ENCODE measurements around the gene IRAK3. TPM values are rescaled to one million over a fixed set of nuclear protein-coding genes. Genes with fewer than 3 reads are reported as not detected.

Gene IRAK3
- total and polyA plus RNA-seq, 2 experiments from 2014 or later: 1.2 to 8.6 TPM

DNA sequence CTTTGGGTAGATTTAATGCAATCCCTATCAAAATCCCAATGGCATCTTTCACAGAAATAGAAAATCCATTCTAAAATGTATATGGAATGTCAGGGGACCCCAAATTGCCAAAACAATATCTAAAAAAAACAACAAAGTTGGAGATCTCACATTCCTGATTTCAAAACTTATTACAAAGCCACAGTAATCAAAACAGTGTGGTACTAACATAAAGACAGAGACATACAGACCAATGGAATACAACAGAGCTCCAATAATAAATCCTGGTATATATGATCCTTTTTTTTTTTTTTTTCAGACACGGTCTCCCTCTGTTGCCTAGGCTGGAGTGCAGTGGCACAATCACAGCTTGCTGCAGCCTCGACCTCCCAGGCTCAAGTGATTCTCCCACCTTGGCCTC is 23.9 kb upstream of the IRAK3 start:
- H4K20me1 ChIP-seq (ENCODE audit: insufficient read depth, poor library complexity, severe bottlenecking): peaks cover 5% of the 10 kb centered on the region
- H3K27ac ChIP-seq: no peak overlapping the region
- no peaks in the 10 kb centered on the region for H3K36me3 ChIP-seq (replicated peaks; ENCODE audit: insufficient read depth, low read depth)
- no peak overlapping the region for H3K4me2 ChIP-seq
- H2AFZ ChIP-seq: no peak overlapping the region
- H3K4me3 ChIP-seq: no peak overlapping the region
- H3K9me3 ChIP-seq (ENCODE audit: low read depth): peaks cover 7% of the 10 kb centered on the region
- peaks cover 13% of the 10 kb centered on the region for H3K4me1 ChIP-seq (ENCODE audit: insufficient read depth)
- no peak for TF ChIP-seq EZH2 (IDR thresholded peaks at IDR 0.05; ENCODE audit: borderline replicate concordance)
- no peak for TF ChIP-seq EZH2phosphoT487 (IDR thresholded peaks at IDR 0.05; ENCODE audit: low read depth, severe bottlenecking, unreplicated experiment)
- TF ChIP-seq, protein P1, sequence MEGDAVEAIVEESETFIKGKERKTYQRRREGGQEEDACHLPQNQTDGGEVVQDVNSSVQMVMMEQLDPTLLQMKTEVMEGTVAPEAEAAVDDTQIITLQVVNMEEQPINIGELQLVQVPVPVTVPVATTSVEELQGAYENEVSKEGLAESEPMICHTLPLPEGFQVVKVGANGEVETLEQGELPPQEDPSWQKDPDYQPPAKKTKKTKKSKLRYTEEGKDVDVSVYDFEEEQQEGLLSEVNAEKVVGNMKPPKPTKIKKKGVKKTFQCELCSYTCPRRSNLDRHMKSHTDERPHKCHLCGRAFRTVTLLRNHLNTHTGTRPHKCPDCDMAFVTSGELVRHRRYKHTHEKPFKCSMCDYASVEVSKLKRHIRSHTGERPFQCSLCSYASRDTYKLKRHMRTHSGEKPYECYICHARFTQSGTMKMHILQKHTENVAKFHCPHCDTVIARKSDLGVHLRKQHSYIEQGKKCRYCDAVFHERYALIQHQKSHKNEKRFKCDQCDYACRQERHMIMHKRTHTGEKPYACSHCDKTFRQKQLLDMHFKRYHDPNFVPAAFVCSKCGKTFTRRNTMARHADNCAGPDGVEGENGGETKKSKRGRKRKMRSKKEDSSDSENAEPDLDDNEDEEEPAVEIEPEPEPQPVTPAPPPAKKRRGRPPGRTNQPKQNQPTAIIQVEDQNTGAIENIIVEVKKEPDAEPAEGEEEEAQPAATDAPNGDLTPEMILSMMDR (IDR thresholded peaks at IDR 0.05; ENCODE audit: poor library complexity): no peak
- no peak for DNase-seq (ENCODE audit: low spot score)
- no peaks in the 10 kb centered on the region for H3K27me3 ChIP-seq
- H3K79me2 ChIP-seq: peaks cover 86% of the 10 kb centered on the region
- no peaks in the 10 kb centered on the region for H3K9me2 ChIP-seq (replicated peaks; ENCODE audit: insufficient read depth)
- WGBS (ENCODE audit: low lambda C conversion rate, missing lambda C conversion rate): 94% methylated on average over 2 of the region's 2 CpGs

DNA sequence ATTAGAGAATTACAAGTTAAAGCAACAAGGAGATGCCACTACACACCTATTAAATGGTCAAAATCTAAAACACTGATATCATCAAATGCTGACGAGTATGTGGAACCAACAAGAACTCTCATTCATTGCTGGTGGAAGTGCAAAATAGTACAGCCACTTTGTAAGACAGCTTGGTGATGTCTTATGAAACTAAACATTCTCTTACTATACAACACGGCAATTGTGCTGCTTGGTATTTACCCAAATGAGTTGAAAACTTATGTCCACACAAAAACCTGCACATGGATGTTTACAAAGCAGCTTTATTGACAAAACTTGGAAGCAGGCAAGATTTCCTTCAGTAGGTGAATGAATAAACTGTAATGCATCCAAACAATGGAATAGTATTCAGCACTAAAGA is 22.5 kb upstream of the IRAK3 start:
- H3K4me3 ChIP-seq: no peak overlapping the region
- peaks cover 72% of the 10 kb centered on the region for H3K79me2 ChIP-seq
- peaks cover 16% of the 10 kb centered on the region for H3K4me1 ChIP-seq (ENCODE audit: insufficient read depth)
- DNase-seq (ENCODE audit: low spot score): no peak
- H3K27ac ChIP-seq: no peak overlapping the region
- peaks cover 5% of the 10 kb centered on the region for H4K20me1 ChIP-seq (ENCODE audit: insufficient read depth, poor library complexity, severe bottlenecking)
- TF ChIP-seq EZH2phosphoT487 (IDR thresholded peaks at IDR 0.05; ENCODE audit: low read depth, severe bottlenecking, unreplicated experiment) (no peak), EZH2 (IDR thresholded peaks at IDR 0.05; ENCODE audit: borderline replicate concordance) (no peak)
- TF ChIP-seq, protein P1 (IDR thresholded peaks at IDR 0.05; ENCODE audit: poor library complexity): no peak
- WGBS (ENCODE audit: low lambda C conversion rate, missing lambda C conversion rate): 96% methylated on average over 2 of the region's 2 CpGs
- no peak overlapping the region for H2AFZ ChIP-seq
- no peaks in the 10 kb centered on the region for H3K36me3 ChIP-seq (replicated peaks; ENCODE audit: insufficient read depth, low read depth)
- H3K27me3 ChIP-seq: no peaks in the 10 kb centered on the region
- no peaks in the 10 kb centered on the region for H3K9me2 ChIP-seq (replicated peaks; ENCODE audit: insufficient read depth)
- H3K9me3 ChIP-seq (ENCODE audit: low read depth): peaks cover 7% of the 10 kb centered on the region
- no peak overlapping the region for H3K4me2 ChIP-seq

DNA sequence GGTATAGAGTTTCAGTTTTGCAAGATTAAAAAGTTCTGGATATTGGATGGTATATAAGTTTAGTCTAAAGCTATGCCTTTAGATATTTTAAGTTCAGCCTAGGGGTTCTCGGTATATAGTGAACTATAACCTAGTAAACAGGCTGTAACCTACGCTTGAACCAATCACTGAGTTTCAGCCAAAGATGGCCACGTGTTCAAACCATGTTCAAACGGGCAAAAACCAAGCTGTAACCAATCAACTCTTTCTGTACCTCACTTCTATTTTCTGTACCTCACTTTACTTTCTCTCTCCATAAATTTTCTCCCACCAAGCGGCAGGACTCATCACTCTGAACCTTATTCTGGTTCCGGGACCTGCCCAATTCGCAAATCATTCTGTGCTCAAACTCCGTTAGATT is 20.6 kb upstream of the IRAK3 start:
- H3K4me2 ChIP-seq: peak overlapping the region; percentile 71
- peaks cover 16% of the 10 kb centered on the region for H3K4me1 ChIP-seq (ENCODE audit: insufficient read depth)
- H3K27me3 ChIP-seq: no peaks in the 10 kb centered on the region
- H3K4me3 ChIP-seq: peak overlapping the region; percentile 68
- DNase-seq (ENCODE audit: low spot score): no peak
- H3K36me3 ChIP-seq (replicated peaks; ENCODE audit: insufficient read depth, low read depth): no peaks in the 10 kb centered on the region
- H2AFZ ChIP-seq: no peak overlapping the region
- peak overlapping the region; percentile 99 for H3K27ac ChIP-seq
- no peaks in the 10 kb centered on the region for H3K9me2 ChIP-seq (replicated peaks; ENCODE audit: insufficient read depth)
- peaks cover 4% of the 10 kb centered on the region for H4K20me1 ChIP-seq (ENCODE audit: insufficient read depth, poor library complexity, severe bottlenecking)
- peaks cover 7% of the 10 kb centered on the region for H3K9me3 ChIP-seq (ENCODE audit: low read depth)
- WGBS (ENCODE audit: low lambda C conversion rate, missing lambda C conversion rate): 92% methylated on average over 8 of the region's 8 CpGs
- no peak for TF ChIP-seq EZH2phosphoT487 (IDR thresholded peaks at IDR 0.05; ENCODE audit: low read depth, severe bottlenecking, unreplicated experiment)
- peaks cover 54% of the 10 kb centered on the region for H3K79me2 ChIP-seq

- peak within 1 kb of the TSS; percentile 71 for H3K4me2 ChIP-seq
- no peaks in the 10 kb centered on the region for H3K9me2 ChIP-seq (replicated peaks; ENCODE audit: insufficient read depth)
- H3K9me3 ChIP-seq (ENCODE audit: low read depth): peaks cover 7% of the 10 kb centered on the region
- peak; percentile 92 for DNase-seq (ENCODE audit: low spot score)
- no peaks in the 10 kb centered on the region for H3K27me3 ChIP-seq
- H3K4me3 ChIP-seq: peak within 1 kb of the TSS; percentile 68
- under 1% methylated on average over 65 of the region's 67 CpGs for WGBS (ENCODE audit: low lambda C conversion rate, missing lambda C conversion rate)
- H3K36me3 ChIP-seq (replicated peaks; ENCODE audit: insufficient read depth, low read depth): no peaks in the 10 kb centered on the region
- peak within 1 kb of the TSS; percentile 76 for H2AFZ ChIP-seq
- peak within 1 kb of the TSS; percentile 99 for H3K27ac ChIP-seq
- peaks cover 16% of the 10 kb centered on the region for H3K4me1 ChIP-seq (ENCODE audit: insufficient read depth)
- H3K79me2 ChIP-seq: peaks cover 43% of the 10 kb centered on the region
- H4K20me1 ChIP-seq (ENCODE audit: insufficient read depth, poor library complexity, severe bottlenecking): no peaks in the 10 kb centered on the region
- TF ChIP-seq, protein P1 (IDR thresholded peaks at IDR 0.05; ENCODE audit: poor library complexity): peak; percentile 52
- TF ChIP-seq EZH2phosphoT487 (IDR thresholded peaks at IDR 0.05; ENCODE audit: low read depth, severe bottlenecking, unreplicated experiment): no peak
Observed at GRCh38 chr12:66169221-66170170, 19.5 kb upstream of the IRAK3 start, which contains the start of gene TMBIM4. TMBIM4 (minus strand) TSS chr12:66169996; CDS start chr12:66169951, 45 bp downstream.
